HepG2 (cell line): Measurements from ENCODE around the gene B3GNT7. TPM values are rescaled to one million over a fixed set of nuclear protein-coding genes. Genes with fewer than 3 reads are reported as not detected.
A peak's percentile ranks its signal among the peaks of the same experiment; 100 is the strongest.

ENCODE experiments used
- ATAC-seq: fragments of 200-7000 bp; cut with Tn5 transposase; 3 replicates; pipeline ENCODE4 v1.9.1; 2020; ENCODE audit warnings: mild to moderate bottlenecking, moderate library complexity
- BruUV-seq: library from RNA; stranded (reverse); fragments of 400-500 nt; replicated peaks from 2 replicates; lab custom pipeline; 2021; lab: Mats Ljungman, UMichigan
- CTCF ChIA-PET: fragments of 300-600 bp; formaldehyde crosslinking; extraction: SDS; loops from one replicate; lab custom pipeline; 2021; ENCODE audit warnings: low total read pairs, inconsistent platforms, low intra/inter-chr PET ratio; lab: Yijun Ruan, JAX
- POLR2A ChIA-PET: fragments of 350-600 bp; sonication (Branson Sonifier 250); formaldehyde crosslinking; loops from one replicate; lab custom pipeline; 2020; ENCODE audit warnings: antibody characterized with exemption, inconsistent platforms; lab: Yijun Ruan, JAX
- DNase-seq: peaks from one replicate; pipeline ENCODE4 v3.0.0-alpha.2; 2015; ENCODE audit warnings: low spot score
- FAIRE-seq: peaks from 3 replicates; lab custom pipeline; 2011; peaks lifted over from hg19 to GRCh38; lab: Jason Lieb, UNC
- H2AFZ ChIP-seq: one replicate; pipeline ENCODE4 v1.6.1; 2011; ENCODE audit warnings: low read length, inconsistent platforms
- H3K27ac ChIP-seq: fragments of 300-600 bp; 3 replicates; pipeline ENCODE4 v1.8.0; 2011; ENCODE audit warnings: mixed run types, mild to moderate bottlenecking, mixed read lengths, low read length, inconsistent platforms; ENCODE audit not compliant: insufficient read depth; ENCODE audit errors: extremely low read length
- H3K27me3 ChIP-seq, 2 experiments: fragments of 200-600 bp in 1 of 2; 2 replicates in 1 of 2; 3 replicates in 1 of 2; pipeline versions ENCODE4 v1.6.0 to v1.8.0; 2011; ENCODE audit warnings: low read length in 2 of 2, mild to moderate bottlenecking in 2 of 2, moderate library complexity in 2 of 2, inconsistent platforms in 1 of 2; ENCODE audit not compliant: insufficient read depth in 2 of 2, control insufficient read depth in 1 of 2
- H3K36me3 ChIP-seq, 2 experiments: fragments of 200-600 bp in 1 of 2; replicated peaks in 1 of 2; 2 replicates in 1 of 2; 3 replicates in 1 of 2; pipeline versions ENCODE4 v1.5.1 to v1.8.0; 2011; ENCODE audit warnings: low read length in 2 of 2, inconsistent platforms in 1 of 2; ENCODE audit not compliant: insufficient read depth in 2 of 2, control insufficient read depth in 1 of 2
- H3K4me1 ChIP-seq: 2 replicates; pipeline ENCODE4 v1.5.1; 2012; ENCODE audit warnings: low read length, inconsistent platforms; ENCODE audit not compliant: insufficient read depth
- H3K4me2 ChIP-seq: 2 replicates; pipeline ENCODE4 v1.6.0; 2011; ENCODE audit warnings: low read depth, low read length, inconsistent platforms
- H3K4me3 ChIP-seq, 3 experiments: fragments of 200-600 bp in 1 of 3; sonication (generic), shearing (Covaris generic) in 1 of 3; replicated peaks in 1 of 3; 2 replicates each; pipeline ENCODE4 v1.5.1; 2011 to 2016; ENCODE audit warnings: low read length in 3 of 3, inconsistent platforms in 2 of 3, low read depth in 2 of 3, mild to moderate bottlenecking in 2 of 3, control low read depth in 1 of 3, mixed read lengths in 1 of 3; ENCODE audit not compliant: insufficient read depth in 1 of 3
- H3K79me2 ChIP-seq: one replicate; pipeline ENCODE4 v1.6.1; 2011; ENCODE audit warnings: low read length, inconsistent platforms; ENCODE audit not compliant: insufficient read depth
- H3K9ac ChIP-seq: 2 replicates; pipeline ENCODE4 v1.6.0; 2011; ENCODE audit warnings: mild to moderate bottlenecking, low read depth, low read length, inconsistent platforms; ENCODE audit not compliant: insufficient read depth
- H3K9me3 ChIP-seq: 2 replicates; pipeline ENCODE4 v1.5.1; 2012; ENCODE audit warnings: mild to moderate bottlenecking, low read length
- H4K20me1 ChIP-seq: 2 replicates; pipeline ENCODE4 v1.6.0; 2011; ENCODE audit warnings: inconsistent platforms, mild to moderate bottlenecking, low read length, moderate library complexity; ENCODE audit not compliant: insufficient read depth
- RARA ChIP-seq: IDR thresholded peaks from 2 replicates; pipeline ENCODE4 v1.6.1; 2016; ENCODE audit warnings: missing genetic modification reagents, missing compliant biosample characterization
- SRSF9 ChIP-seq: fragments of 200-400 bp; formaldehyde crosslinking; IDR thresholded peaks from 2 replicates; pipeline ENCODE4 v1.6.1; 2018; ENCODE audit warnings: borderline replicate concordance, mild to moderate bottlenecking, low read depth, low read length; ENCODE audit not compliant: insufficient read depth, poor library complexity, severe bottlenecking
- WGBS: methylation state at CpG from one replicate; pipeline ENCODE4 v1.1.6; 2017; ENCODE audit warnings: low lambda C conversion rate; 5-methylcytosine and 5-hydroxymethylcytosine counted together
- in situ Hi-C: cut with HindIII; loops from 2 replicates; pipeline ENCODE4 v1.10.0; 2017; ENCODE audit warnings: low pct_unique_long_range_greater_than_20kb; ENCODE audit not compliant: extremely low pct_ligation_motif_present
- intact Hi-C: fragments of 100-400 bp; cut with micrococcal nuclease; formaldehyde crosslinking; loops from one replicate; pipeline ENCODE4 v1.10.0; 2022; ENCODE audit not compliant: unreplicated experiment
- polyA plus RNA-seq, 8 experiments: library from polyadenylated mRNA; depleted of rRNA in 3 of 8; stranded (reverse) in 7 of 8; unstranded in 1 of 8; fragments of >200 nt; fragmentation: Illumina TruSeq in 4 of 8; extraction: Trizol in 4 of 8; gene quantifications; 2 replicates each; pipeline versions ENCODE4 v1.2.1 to v1.2.3, GENCODE V29; 2011 to 2016; ENCODE audit warnings: low read depth in 4 of 8, missing spikeins in 1 of 8, mixed read lengths in 1 of 8; ENCODE audit not compliant: insufficient read depth in 1 of 8
- total RNA-seq, 5 experiments: library from RNA; depleted of rRNA; stranded (reverse); fragments of >200 nt; fragmentation: Illumina TruSeq; extraction: Trizol; gene quantifications; 2 replicates each; pipeline ENCODE4 v1.2.3, GENCODE V29; 2016; ENCODE audit warnings: low read depth in 1 of 5
- TF ChIP-seq, protein P1 (sequence below): sonication (generic); formaldehyde crosslinking; IDR thresholded peaks from 2 replicates; pipeline ENCODE4 v1.8.0; 2022; ENCODE audit warnings: missing genetic modification reagents, low read depth, mild to moderate bottlenecking, borderline replicate concordance
- TF ChIP-seq, protein P2 (sequence below): sonication (generic); formaldehyde crosslinking; conservative IDR thresholded peaks from 2 replicates; pipeline ENCODE4 v1.4.0; 2020; ENCODE audit warnings: missing genetic modification reagents

The B3GNT7 gene
- total and polyA plus RNA-seq, 2 of the 13 experiments (the other 11 are each of a cell fraction or from before 2014, with no cell fraction given): 0.04 to 0.24 TPM

DNA sequence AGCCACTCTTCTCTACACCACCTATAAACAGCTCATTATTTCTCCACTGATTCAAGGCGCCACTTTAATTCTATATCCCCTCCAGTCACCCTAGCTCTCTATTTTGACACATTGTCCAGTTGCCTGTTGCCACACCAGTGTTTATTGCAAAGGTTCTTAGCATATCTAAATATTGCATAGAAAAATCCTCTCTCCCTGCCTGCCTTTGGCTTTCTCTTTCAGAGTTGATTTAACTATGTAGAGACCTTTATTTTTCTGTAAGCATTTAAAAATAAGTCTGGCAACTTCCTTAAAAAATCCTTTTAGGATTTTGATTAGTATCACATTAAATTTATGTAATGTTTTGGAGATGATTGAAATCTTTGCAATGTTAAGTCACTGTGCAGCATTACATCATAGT lies 47.9 kb upstream of the B3GNT7 start (continued):
- TF ChIP-seq, protein P1, sequence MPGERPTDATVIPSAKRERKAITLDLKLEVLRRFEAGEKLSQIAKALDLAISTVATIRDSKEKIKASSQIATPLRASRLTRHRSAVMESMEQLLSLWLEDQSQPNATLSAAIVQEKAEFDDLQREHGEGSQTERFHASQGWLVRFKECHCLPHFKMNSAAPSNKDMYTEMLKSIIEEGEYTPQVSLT: no peak
- TF ChIP-seq, protein P2, sequence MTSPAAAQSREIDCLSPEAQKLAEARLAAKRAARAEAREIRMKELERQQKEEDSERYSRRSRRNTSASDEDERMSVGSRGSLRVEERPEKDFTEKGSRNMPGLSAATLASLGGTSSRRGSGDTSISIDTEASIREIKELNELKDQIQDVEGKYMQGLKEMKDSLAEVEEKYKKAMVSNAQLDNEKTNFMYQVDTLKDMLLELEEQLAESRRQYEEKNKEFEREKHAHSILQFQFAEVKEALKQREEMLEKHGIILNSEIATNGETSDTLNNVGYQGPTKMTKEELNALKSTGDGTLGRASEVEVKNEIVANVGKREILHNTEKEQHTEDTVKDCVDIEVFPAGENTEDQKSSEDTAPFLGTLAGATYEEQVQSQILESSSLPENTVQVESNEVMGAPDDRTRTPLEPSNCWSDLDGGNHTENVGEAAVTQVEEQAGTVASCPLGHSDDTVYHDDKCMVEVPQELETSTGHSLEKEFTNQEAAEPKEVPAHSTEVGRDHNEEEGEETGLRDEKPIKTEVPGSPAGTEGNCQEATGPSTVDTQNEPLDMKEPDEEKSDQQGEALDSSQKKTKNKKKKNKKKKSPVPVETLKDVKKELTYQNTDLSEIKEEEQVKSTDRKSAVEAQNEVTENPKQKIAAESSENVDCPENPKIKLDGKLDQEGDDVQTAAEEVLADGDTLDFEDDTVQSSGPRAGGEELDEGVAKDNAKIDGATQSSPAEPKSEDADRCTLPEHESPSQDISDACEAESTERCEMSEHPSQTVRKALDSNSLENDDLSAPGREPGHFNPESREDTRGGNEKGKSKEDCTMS (CRISPR knock-in tag): no peak

DNA sequence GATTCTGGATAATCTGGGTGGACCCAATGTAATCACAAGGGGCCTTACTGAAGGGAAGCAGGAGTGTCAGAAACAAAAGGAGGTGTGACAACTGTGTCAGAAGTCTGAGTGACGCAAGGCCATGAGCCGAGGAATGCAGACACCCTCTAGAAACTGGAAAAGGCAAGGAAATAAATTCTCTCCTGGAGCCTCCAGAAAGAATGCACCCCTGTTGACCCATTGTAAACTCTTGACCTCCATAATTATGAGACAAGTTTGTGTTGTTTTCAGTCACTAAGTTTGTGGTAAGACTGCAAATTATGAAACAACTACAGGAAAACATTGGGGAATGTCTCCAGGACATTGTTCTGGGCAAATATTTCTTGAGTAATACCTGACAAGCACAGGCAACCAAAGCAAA lies 47.3 kb upstream of the B3GNT7 start:
- no peak for ATAC-seq
- 0 out of 2 replicates have a peak, but pooled peaks cover 4% of the 10 kb centered on the region for H3K4me1 ChIP-seq
- no peaks in the 10 kb centered on the region for H3K36me3 ChIP-seq
- CTCF ChIA-PET: no interaction called here
- POLR2A ChIA-PET: no interaction called here
- H3K79me2 ChIP-seq: no peaks in the 10 kb centered on the region
- no peak for FAIRE-seq
- TF ChIP-seq SRSF9 (no peak), RARA (CRISPR knock-in tag) (0 out of 2 replicates have a peak, but pooled peaks have one; percentile 10)
- H3K9ac ChIP-seq: no peak overlapping the region
- no peaks in the 10 kb centered on the region for H4K20me1 ChIP-seq
- H3K4me2 ChIP-seq: no peak overlapping the region
- H3K4me3 ChIP-seq: no peak overlapping the region
- BruUV-seq: no TSS peak
- H3K27me3 ChIP-seq: no peaks in the 10 kb centered on the region
- no peak overlapping the region for H3K27ac ChIP-seq
- intact Hi-C loops: loop anchor here (5.0 kb wide), 1 partner anchor 1214 kb away; no protein-coding TSS in a partner anchor
- H3K9me3 ChIP-seq: no peaks in the 10 kb centered on the region
- in situ Hi-C loops: no loop called here
- no peak overlapping the region for H2AFZ ChIP-seq
- DNase-seq: peak; percentile 28
- 67% methylated on average over 2 of the region's 2 CpGs for WGBS
